ENCODE measurements around the gene ANKRD17. TPM values are rescaled to one million over a fixed set of nuclear protein-coding genes. Genes with fewer than 3 reads are reported as not detected.

ANKRD17 gene
- total RNA-seq, 1 experiment from 2014 or later: 51.2 TPM

DNA sequence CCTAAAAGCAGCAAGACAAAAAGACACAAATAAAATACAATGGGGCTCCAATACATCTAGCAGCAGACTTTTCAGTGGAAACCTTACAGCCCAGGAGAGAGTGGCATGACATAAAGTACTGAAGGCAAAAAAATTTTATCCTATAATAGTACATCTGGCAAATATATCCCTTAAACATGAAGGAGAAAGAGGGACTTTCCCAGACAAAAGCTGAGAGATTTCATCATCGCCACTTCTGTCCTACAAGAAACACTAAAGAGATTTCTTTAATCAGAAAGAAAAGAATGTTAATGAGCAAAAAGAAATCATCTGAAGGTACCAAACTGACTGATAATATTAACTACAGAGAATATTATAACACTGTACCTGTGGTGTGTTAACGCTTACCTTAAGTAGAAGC lies 86.4 kb downstream of the ANKRD17 start:
- H3K9ac ChIP-seq (ENCODE audit: low read length): no peak overlapping the region
- H3K4me1 ChIP-seq (ENCODE audit: insufficient read depth, low read length): peaks cover 13% of the 10 kb centered on the region
- no peak for TF ChIP-seq EZH2phosphoT487 (IDR thresholded peaks at IDR 0.05; ENCODE audit: borderline replicate concordance, low read length)
- TF ChIP-seq, protein P1, sequence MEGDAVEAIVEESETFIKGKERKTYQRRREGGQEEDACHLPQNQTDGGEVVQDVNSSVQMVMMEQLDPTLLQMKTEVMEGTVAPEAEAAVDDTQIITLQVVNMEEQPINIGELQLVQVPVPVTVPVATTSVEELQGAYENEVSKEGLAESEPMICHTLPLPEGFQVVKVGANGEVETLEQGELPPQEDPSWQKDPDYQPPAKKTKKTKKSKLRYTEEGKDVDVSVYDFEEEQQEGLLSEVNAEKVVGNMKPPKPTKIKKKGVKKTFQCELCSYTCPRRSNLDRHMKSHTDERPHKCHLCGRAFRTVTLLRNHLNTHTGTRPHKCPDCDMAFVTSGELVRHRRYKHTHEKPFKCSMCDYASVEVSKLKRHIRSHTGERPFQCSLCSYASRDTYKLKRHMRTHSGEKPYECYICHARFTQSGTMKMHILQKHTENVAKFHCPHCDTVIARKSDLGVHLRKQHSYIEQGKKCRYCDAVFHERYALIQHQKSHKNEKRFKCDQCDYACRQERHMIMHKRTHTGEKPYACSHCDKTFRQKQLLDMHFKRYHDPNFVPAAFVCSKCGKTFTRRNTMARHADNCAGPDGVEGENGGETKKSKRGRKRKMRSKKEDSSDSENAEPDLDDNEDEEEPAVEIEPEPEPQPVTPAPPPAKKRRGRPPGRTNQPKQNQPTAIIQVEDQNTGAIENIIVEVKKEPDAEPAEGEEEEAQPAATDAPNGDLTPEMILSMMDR (conservative IDR thresholded peaks at IDR 0.05; ENCODE audit: low read depth, low read length): no peak
- TF ChIP-seq EZH2 (IDR thresholded peaks at IDR 0.05; ENCODE audit: low read length, unreplicated experiment): no peak
- H3K4me2 ChIP-seq (ENCODE audit: low read length): no peak overlapping the region
- no TSS peak for BruUV-seq (replicated peaks)
- no peaks in the 10 kb centered on the region for H3K9me3 ChIP-seq (ENCODE audit: low read length)
- ChIA-PET POLR2A (ENCODE audit: unreplicated experiment) (no interaction called here), CTCF (no interaction called here)
- DNase-seq: no peak
- no peaks in the 10 kb centered on the region for H3F3A ChIP-seq (ENCODE audit: low read length, unreplicated experiment)
- H3K27me3 ChIP-seq (ENCODE audit: low read length): no peaks in the 10 kb centered on the region
- ATAC-seq: no peak
- intact Hi-C loops (cut with micrococcal nuclease): no loop called here
- no peak overlapping the region for H3K27ac ChIP-seq (ENCODE audit: low read length)
- H3K79me2 ChIP-seq (ENCODE audit: low read length): peaks cover 92% of the 10 kb centered on the region
- H2AFZ ChIP-seq (ENCODE audit: low read length): no peak overlapping the region
- no peaks in the 10 kb centered on the region for H3K9me2 ChIP-seq (replicated peaks; ENCODE audit: low read length)
- no peak overlapping the region for H3K4me3 ChIP-seq (ENCODE audit: low read length)
- peaks cover 13% of the 10 kb centered on the region; the same call in 1 of the 2 replicates for H4K20me1 ChIP-seq (ENCODE audit: low read length)
- peaks cover 82% of the 10 kb centered on the region for H3K36me3 ChIP-seq (ENCODE audit: low read depth, low read length)

DNA sequence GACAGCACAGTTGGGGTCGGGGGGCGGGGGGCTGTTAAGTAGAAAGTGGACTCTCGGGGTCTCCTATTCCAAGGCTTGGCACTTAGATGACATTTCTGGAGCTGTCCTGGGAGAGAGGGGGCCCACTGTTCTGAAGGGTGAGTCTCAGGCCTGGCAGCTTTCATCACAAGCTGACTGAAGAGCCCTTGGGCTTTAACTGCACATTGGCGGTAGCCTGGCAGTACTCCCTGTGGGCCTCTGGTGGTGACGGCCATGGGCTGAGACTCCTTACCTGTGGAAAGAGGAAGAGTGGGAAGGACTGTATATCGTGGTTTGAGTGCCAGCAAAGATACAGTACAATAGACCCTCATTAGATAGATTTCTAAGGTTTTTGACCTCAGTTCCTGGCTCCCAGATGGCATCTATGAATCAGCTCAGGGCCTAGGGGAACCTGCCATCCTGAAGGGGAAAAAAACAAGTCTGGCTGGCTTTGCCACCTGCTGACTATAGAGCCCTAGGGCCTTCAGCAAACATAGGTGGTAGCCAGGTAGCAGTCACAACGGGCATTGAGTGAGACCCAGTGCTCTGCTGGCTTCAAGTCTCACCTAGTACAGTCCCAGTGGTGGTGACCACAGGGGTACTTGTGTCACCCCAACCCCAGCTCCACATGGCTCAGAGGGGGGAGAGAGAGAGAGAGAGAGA lies 87.9 kb downstream of the ANKRD17 start:
- intact Hi-C loops (cut with micrococcal nuclease): no loop called here
- no peak overlapping the region for H2AFZ ChIP-seq (ENCODE audit: low read length)
- no peaks in the 10 kb centered on the region for H3K27me3 ChIP-seq (ENCODE audit: low read length)
- H3K9me3 ChIP-seq (ENCODE audit: low read length): no peaks in the 10 kb centered on the region
- H3K9me2 ChIP-seq (replicated peaks; ENCODE audit: low read length): no peaks in the 10 kb centered on the region
- CTCF ChIA-PET: no interaction called here
- H3K27ac ChIP-seq (ENCODE audit: low read length): peak overlapping the region; percentile 44
- POLR2A ChIA-PET (ENCODE audit: unreplicated experiment): no interaction called here
- peak overlapping the region; percentile 30 for H3K4me2 ChIP-seq (ENCODE audit: low read length)
- peaks cover 13% of the 10 kb centered on the region; the same call in 1 of the 2 replicates for H4K20me1 ChIP-seq (ENCODE audit: low read length)
- peak; percentile 93 for DNase-seq
- H3K36me3 ChIP-seq (ENCODE audit: low read depth, low read length): peaks cover 79% of the 10 kb centered on the region
- BruUV-seq (replicated peaks): no TSS peak
- no peak overlapping the region for H3K9ac ChIP-seq (ENCODE audit: low read length)
- peak; percentile 86 for ATAC-seq
- no peaks in the 10 kb centered on the region for H3F3A ChIP-seq (ENCODE audit: low read length, unreplicated experiment)
- TF ChIP-seq, protein P1 (conservative IDR thresholded peaks at IDR 0.05; ENCODE audit: low read depth, low read length): no peak
- TF ChIP-seq EZH2 (IDR thresholded peaks at IDR 0.05; ENCODE audit: low read length, unreplicated experiment) (no peak), EZH2phosphoT487 (IDR thresholded peaks at IDR 0.05; ENCODE audit: borderline replicate concordance, low read length) (no peak)
- H3K79me2 ChIP-seq (ENCODE audit: low read length): peaks cover 88% of the 10 kb centered on the region
- H3K4me3 ChIP-seq (ENCODE audit: low read length): no peak overlapping the region
- H3K4me1 ChIP-seq (ENCODE audit: insufficient read depth, low read length): peaks cover 13% of the 10 kb centered on the region

DNA sequence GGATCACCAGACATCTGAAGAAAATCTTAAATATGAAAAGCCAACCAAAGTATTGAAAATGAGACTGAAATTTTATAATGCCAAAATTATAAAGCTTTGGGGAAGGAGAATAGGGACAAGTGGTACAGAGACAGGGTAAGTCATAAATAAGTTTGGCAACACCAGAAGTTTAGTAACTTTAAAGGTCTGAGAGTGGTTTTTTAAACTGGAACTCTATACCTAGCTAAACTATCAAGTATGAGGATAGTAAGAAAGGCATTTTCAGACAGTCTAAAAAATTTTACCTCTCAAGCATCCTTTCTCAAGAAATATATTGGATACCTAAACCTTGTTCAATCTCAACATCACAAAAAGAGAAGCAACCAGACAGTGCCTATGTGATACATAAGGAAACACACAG lies 92.4 kb downstream of the ANKRD17 start:
- no peak overlapping the region for H2AFZ ChIP-seq (ENCODE audit: low read length)
- intact Hi-C loops (cut with micrococcal nuclease): no loop called here
- TF ChIP-seq EZH2phosphoT487 (IDR thresholded peaks at IDR 0.05; ENCODE audit: borderline replicate concordance, low read length) (no peak), EZH2 (IDR thresholded peaks at IDR 0.05; ENCODE audit: low read length, unreplicated experiment) (no peak)
- TF ChIP-seq, protein P1 (conservative IDR thresholded peaks at IDR 0.05; ENCODE audit: low read depth, low read length): no peak
- H3K4me2 ChIP-seq (ENCODE audit: low read length): no peak overlapping the region
- no peak overlapping the region for H3K9ac ChIP-seq (ENCODE audit: low read length)
- DNase-seq (no peak), ATAC-seq (no peak)
- no peaks in the 10 kb centered on the region for H3K9me3 ChIP-seq (ENCODE audit: low read length)
- H3K27me3 ChIP-seq (ENCODE audit: low read length): no peaks in the 10 kb centered on the region
- ChIA-PET CTCF (no interaction called here), POLR2A (ENCODE audit: unreplicated experiment) (no interaction called here)
- no peak overlapping the region for H3K27ac ChIP-seq (ENCODE audit: low read length)
- H3F3A ChIP-seq (ENCODE audit: low read length, unreplicated experiment): no peaks in the 10 kb centered on the region
- H3K79me2 ChIP-seq (ENCODE audit: low read length): peaks cover 59% of the 10 kb centered on the region
- H3K4me3 ChIP-seq (ENCODE audit: low read length): no peak overlapping the region
- peaks cover 9% of the 10 kb centered on the region; the same call in 1 of the 2 replicates for H4K20me1 ChIP-seq (ENCODE audit: low read length)
- H3K36me3 ChIP-seq (ENCODE audit: low read depth, low read length): peaks cover 59% of the 10 kb centered on the region
- H3K9me2 ChIP-seq (replicated peaks; ENCODE audit: low read length): no peaks in the 10 kb centered on the region
- BruUV-seq (replicated peaks): no TSS peak
- peaks cover 9% of the 10 kb centered on the region for H3K4me1 ChIP-seq (ENCODE audit: insufficient read depth, low read length)
